Breast epithelium (tissue), 4 donors: Measurements from ENCODE around the gene AP5Z1. TPM values are rescaled to one million over a fixed set of nuclear protein-coding genes. Genes with fewer than 3 reads are reported as not detected.

ENCODE experiments used
- DNase-seq, 2 donors: peaks; one replicate each; pipeline ENCODE4 v3.0.0-alpha.2; 2019; ENCODE audit warnings: low spot score in 2 of 2
- H3K27ac ChIP-seq, 2 donors: fragments of 200-600 bp; sonication (generic) in 1 of 2; one replicate each; pipeline ENCODE4 v1.5.1; 2016 to 2019; ENCODE audit warnings: mild to moderate bottlenecking in 1 of 2
- H3K27me3 ChIP-seq, 2 donors: fragments of 200-600 bp; sonication (generic) in 1 of 2; one replicate each; pipeline versions ENCODE4 v1.5.1 to v1.6.0; 2017 to 2019; ENCODE audit warnings: control low read depth in 1 of 2, mild to moderate bottlenecking in 1 of 2
- H3K36me3 ChIP-seq: fragments of 200-600 bp; one replicate; pipeline ENCODE4 v1.5.1; 2019
- H3K4me1 ChIP-seq, 2 donors: fragments of 200-600 bp; sonication (generic); one replicate each; pipeline ENCODE4 v1.5.1; 2016 to 2019; ENCODE audit warnings: control low read depth in 1 of 2
- H3K4me3 ChIP-seq, 3 donors: fragments of 200-600 bp; sonication (generic); 1 replicate in 2 of 3; 2 replicates in 1 of 3; pipeline ENCODE4 v1.5.1; 2016 to 2019; ENCODE audit warnings: mild to moderate bottlenecking in 3 of 3, moderate library complexity in 2 of 3
- H3K9me3 ChIP-seq, 2 donors: fragments of 200-600 bp; sonication (generic) in 1 of 2; one replicate each; pipeline ENCODE4 v1.5.1; 2016 to 2019; ENCODE audit warnings: control low read depth in 1 of 2
- POLR2A ChIP-seq: fragments of 450-650 bp; IDR thresholded peaks from one replicate; pipeline ENCODE4 v1.6.1; 2016; ENCODE audit warnings: antibody characterized with exemption, mild to moderate bottlenecking, moderate library complexity
- POLR2AphosphoS5 ChIP-seq, 3 donors: sonication (generic); formaldehyde crosslinking; IDR thresholded peaks; one replicate each; pipeline ENCODE4 v1.6.1; 2017; ENCODE audit warnings: antibody characterized with exemption in 3 of 3
- intact Hi-C: fragments of 100-400 bp; cut with DNase I; formaldehyde crosslinking; loops from one replicate; pipeline ENCODE4 v1.15.1; 2023; ENCODE audit warnings: low total_unique reads
- total RNA-seq, 3 donors: library from RNA; depleted of rRNA; stranded (reverse); fragments of >200 nt; gene quantifications; one replicate each; pipeline ENCODE4 v1.1.0, GENCODE V29; 2016
- TF ChIP-seq, protein P1 (sequence below), 3 donors: fragments of 450-650 bp; IDR thresholded peaks; one replicate each; pipeline ENCODE4 v1.5.1; 2016 to 2017; ENCODE audit warnings: antibody characterized with exemption in 3 of 3, mild to moderate bottlenecking in 3 of 3, moderate library complexity in 3 of 3

AP5Z1 gene
- total RNA-seq, 3 donors from 2014 or later, result 20.0 to 25.9 (median 23.3) TPM

DNA sequence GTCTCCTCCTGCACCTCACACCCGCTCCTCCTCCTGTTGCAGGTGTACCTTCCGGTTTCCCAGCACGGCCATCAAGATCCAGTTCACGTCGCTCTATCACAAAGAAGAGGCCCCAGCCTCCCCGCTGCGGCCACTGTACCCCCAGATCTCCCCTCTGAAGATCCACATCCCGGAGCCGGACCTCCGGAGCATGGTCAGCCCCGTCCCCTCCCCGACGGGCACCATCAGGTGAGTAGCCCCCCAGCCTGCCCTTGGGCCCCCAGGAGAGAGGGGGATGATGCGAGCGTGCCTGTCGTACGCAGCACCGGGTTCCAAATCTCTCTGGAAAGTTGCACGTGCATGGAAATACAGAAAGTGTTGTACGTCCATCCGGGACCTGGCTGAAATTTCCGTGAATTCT is 34.6 kb upstream of the AP5Z1 start:
- Histone ChIP-seq H3K4me1 (peaks cover 14 to 16% of the 10 kb centered on the region in 2 donors), H3K27ac (no peak overlapping the region), H3K27me3 (no peaks in the 10 kb centered on the region), H3K9me3 (no peaks in the 10 kb centered on the region), H3K36me3 (no peaks in the 10 kb centered on the region), H3K4me3 (no peak overlapping the region)
- TF ChIP-seq, protein P1, sequence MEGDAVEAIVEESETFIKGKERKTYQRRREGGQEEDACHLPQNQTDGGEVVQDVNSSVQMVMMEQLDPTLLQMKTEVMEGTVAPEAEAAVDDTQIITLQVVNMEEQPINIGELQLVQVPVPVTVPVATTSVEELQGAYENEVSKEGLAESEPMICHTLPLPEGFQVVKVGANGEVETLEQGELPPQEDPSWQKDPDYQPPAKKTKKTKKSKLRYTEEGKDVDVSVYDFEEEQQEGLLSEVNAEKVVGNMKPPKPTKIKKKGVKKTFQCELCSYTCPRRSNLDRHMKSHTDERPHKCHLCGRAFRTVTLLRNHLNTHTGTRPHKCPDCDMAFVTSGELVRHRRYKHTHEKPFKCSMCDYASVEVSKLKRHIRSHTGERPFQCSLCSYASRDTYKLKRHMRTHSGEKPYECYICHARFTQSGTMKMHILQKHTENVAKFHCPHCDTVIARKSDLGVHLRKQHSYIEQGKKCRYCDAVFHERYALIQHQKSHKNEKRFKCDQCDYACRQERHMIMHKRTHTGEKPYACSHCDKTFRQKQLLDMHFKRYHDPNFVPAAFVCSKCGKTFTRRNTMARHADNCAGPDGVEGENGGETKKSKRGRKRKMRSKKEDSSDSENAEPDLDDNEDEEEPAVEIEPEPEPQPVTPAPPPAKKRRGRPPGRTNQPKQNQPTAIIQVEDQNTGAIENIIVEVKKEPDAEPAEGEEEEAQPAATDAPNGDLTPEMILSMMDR (IDR thresholded peaks at IDR 0.05), result no peak
- TF ChIP-seq POLR2A (no peak), POLR2AphosphoS5 (IDR thresholded peaks at IDR 0.05) (no peak)
- DNase-seq, result no peak
- intact Hi-C loops, result no loop called here

DNA sequence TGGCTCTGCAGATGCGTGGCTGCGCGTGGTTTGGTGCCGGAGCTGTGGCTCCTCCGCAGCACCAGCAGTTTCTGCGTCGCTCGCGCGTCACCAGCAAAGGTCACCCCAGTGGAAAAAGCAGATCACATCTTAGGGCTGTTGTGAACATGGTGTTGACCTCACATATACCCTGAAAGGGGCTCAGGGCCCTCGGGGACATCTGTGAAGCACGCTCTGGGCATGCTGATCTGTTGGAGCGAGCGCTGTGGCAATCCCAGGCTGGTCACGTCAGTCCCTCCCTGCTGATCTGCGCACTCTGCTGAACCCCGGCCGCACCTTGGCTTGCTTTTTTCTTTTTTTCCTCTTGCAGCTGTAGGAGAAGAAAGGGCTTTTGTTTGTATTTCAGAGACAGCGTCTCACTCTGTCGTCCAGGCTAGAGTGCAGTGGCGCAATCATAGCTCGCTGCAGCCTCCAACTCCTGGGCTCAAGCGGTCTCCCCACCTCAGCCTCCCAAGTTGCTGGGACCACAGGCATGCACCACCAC is 33.3 kb upstream of the AP5Z1 start:
- intact Hi-C loops, result no loop called here
- H3K27ac ChIP-seq, result peak overlapping the region; percentile 99 to 100
- no peaks in the 10 kb centered on the region for H3K9me3 ChIP-seq
- TF ChIP-seq POLR2AphosphoS5 (IDR thresholded peaks at IDR 0.05) (no peak), POLR2A (no peak)
- TF ChIP-seq, protein P1 (IDR thresholded peaks at IDR 0.05), result no peak
- no peak overlapping the region for H3K4me3 ChIP-seq
- DNase-seq, result peak in 1 of 2 donors; percentile 61
- H3K36me3 ChIP-seq, result no peaks in the 10 kb centered on the region
- no peaks in the 10 kb centered on the region for H3K27me3 ChIP-seq
- peaks cover 14 to 16% of the 10 kb centered on the region in 2 donors for H3K4me1 ChIP-seq

DNA sequence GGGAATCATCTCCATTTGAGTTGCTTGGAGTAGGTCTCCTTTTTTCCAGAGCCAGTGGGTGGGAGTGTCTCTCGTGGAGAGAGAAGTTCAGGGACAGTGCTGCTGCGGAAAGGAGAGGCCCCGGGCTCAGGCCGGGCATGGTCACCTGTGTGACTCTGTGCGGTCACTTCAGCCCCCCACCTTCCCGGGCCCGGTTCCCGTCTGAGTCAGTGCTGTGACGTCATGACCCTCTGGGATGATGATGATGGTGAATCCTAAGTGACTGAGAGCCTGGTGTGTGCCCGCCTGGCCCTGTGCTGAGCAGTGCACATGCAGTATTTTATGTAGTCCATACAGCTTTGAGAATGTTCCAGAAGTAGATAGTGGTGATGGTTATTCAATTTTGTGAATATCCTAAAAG is 32.6 kb upstream of the AP5Z1 start:
- intact Hi-C loops, result no loop called here
- peak overlapping the region; percentile 99 to 100 for H3K27ac ChIP-seq
- H3K27me3 ChIP-seq, result no peaks in the 10 kb centered on the region
- DNase-seq, result no peak
- H3K36me3 ChIP-seq, result no peaks in the 10 kb centered on the region
- H3K4me3 ChIP-seq, result no peak overlapping the region
- TF ChIP-seq, protein P1 (IDR thresholded peaks at IDR 0.05), result no peak
- no peak for TF ChIP-seq POLR2AphosphoS5 (IDR thresholded peaks at IDR 0.05)
- TF ChIP-seq POLR2A, result no peak
- H3K4me1 ChIP-seq, result peaks cover 14 to 16% of the 10 kb centered on the region in 2 donors
- H3K9me3 ChIP-seq, result no peaks in the 10 kb centered on the region

DNA sequence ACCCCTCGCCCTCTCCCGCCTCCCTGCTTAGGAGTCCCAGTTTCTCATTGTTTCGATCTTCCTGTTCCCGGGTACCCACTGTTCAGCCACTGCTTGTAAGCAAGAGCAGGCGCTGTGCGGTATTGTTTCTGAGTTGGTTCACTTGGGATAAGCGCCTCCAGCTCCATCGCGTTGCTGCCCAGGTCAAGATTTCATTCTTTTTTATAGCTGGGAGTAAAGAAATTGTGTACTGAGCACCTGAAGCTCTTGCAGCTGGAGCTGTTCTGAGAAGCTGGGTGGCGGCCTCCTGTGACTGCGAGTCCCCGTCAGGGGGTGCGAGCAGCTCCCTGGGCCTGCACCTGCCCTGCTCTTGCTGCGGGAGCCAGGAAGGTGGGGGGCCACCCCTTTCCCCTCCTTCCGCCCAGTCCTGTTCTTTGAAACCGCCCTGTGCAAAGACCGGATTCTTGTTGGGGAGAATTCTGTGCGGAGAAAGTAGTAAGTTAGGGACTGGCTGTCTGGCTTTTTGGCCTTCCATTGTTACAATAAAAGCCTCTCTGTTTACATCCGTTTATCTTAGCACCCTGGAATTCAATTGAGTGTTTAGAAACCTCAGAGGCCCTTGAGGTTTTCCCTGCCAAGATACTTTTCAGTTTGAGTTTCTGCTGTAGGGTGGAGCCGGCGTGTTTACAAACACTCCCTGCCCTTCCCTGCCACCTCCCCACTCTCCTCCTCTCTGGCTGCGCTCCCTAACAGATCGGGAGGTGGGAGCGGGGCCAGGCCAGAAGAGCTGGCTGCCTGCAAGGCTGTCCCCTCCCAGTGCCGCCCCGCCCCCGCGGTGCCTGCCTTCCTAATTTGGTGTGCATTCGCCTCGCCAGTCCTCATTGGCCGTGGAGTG is 30.8 kb upstream of the AP5Z1 start:
- Histone ChIP-seq H3K27ac (peak overlapping the region; percentile 99 to 100), H3K4me3 (peak overlapping the region; percentile 24 to 62 (median 37)), H3K27me3 (no peaks in the 10 kb centered on the region), H3K4me1 (peaks cover 14 to 16% of the 10 kb centered on the region in 2 donors), H3K9me3 (no peaks in the 10 kb centered on the region), H3K36me3 (no peaks in the 10 kb centered on the region)
- intact Hi-C loops, result no loop called here
- DNase-seq, result peak; percentile 99
- TF ChIP-seq POLR2AphosphoS5 (IDR thresholded peaks at IDR 0.05) (peak; percentile 79 to 94 (median 87)), POLR2A (no peak)

DNA sequence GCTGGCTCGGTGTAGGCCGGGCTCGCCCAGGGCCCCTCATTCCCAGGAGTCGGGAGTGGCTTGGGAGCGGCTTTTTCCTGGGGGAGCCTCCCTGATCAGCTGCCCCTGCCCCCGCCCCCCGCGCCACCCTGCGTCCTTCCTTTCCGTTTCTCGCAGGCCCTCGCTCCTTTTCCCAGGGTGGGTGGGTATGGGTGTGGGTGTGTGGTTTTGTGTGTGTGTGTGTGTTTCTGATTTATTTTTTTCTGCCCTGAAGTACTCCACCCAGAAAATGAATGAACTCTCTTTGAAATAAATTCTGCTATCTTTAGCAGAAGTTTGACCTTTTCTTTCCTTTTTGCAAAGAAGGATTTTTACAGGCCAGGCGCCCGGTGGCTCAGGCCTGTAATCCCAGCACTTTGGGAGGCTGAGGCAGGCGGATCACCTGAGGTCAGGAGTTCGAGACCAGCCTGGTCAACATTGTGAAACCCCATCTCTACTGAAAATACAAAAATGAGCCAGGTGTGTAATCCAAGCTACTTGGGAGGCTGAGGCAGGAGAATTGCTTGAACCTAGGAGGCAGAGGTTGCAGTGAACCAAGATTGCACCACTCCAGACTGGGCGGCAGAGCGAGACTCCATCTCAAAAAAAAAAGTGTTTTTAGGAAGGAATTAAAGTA is 30.0 kb upstream of the AP5Z1 start:
- no peaks in the 10 kb centered on the region for H3K9me3 ChIP-seq
- H3K4me3 ChIP-seq, result peak overlapping the region; percentile 24 to 62 (median 37)
- intact Hi-C loops, result no loop called here
- TF ChIP-seq, protein P1 (IDR thresholded peaks at IDR 0.05), result no peak
- TF ChIP-seq POLR2A (no peak), POLR2AphosphoS5 (IDR thresholded peaks at IDR 0.05) (no peak)
- H3K27me3 ChIP-seq, result no peaks in the 10 kb centered on the region
- peaks cover 14 to 16% of the 10 kb centered on the region in 2 donors for H3K4me1 ChIP-seq
- no peak for DNase-seq
- no peaks in the 10 kb centered on the region for H3K36me3 ChIP-seq
- peak overlapping the region; percentile 99 to 100 for H3K27ac ChIP-seq
